LNCAP (cell line): Measurements from ENCODE around the gene OLFML1.
A peak's percentile ranks its signal among the peaks of the same experiment; 100 is the strongest.

Experiments
- CTCF ChIP-seq: fragments of 450-650 bp; IDR thresholded peaks from 2 replicates; pipeline ENCODE4 v1.5.1; 2017; ENCODE audit warnings: mild to moderate bottlenecking

The OLFML1 gene

GRCh38 chr11:7513234-7514098, 28.2 kb downstream of the OLFML1 start, which contains the start of gene PPFIBP2:
PPFIBP2 (plus strand) TSS chr11:7513999; CDS start chr11:7549476, 35,477 bp downstream.
- peak; percentile 82 for TF ChIP-seq CTCF

- no peak for TF ChIP-seq CTCF
Measured at GRCh38 chr11:7514099-7514591, 28.8 kb downstream of the OLFML1 start.

GRCh38 chr11:7515447-7515886, 30.2 kb downstream of the OLFML1 start:
- TF ChIP-seq CTCF = no peak

GRCh38 chr11:7516475-7516874, 31.2 kb downstream of the OLFML1 start:
- no peak for TF ChIP-seq CTCF

- TF ChIP-seq CTCF = no peak
Measured at GRCh38 chr11:7518811-7519562, 33.7 kb downstream of the OLFML1 start.

GRCh38 chr11:7520011-7520942, 35.0 kb downstream of the OLFML1 start:
- no peak for TF ChIP-seq CTCF
